GM19238 (cell line): ENCODE data around the gene TBCA.

Source experiments
- DNase-seq: peaks from one replicate; pipeline ENCODE4 v3.0.0; 2011; ENCODE audit warnings: low spot score; ENCODE audit not compliant: insufficient read length

The TBCA gene

GRCh38 chr5:77643654-77644370 is 132.3 kb downstream of the TBCA start:
- DNase-seq: no peak

- no peak for DNase-seq
These were observed 133.1 kb downstream of the TBCA start for GRCh38 chr5:77642738-77643653.

GRCh38 chr5:77641963-77642737 is 134.0 kb downstream of the TBCA start:
- DNase-seq: no peak

GRCh38 chr5:77641397-77641943 is 134.7 kb downstream of the TBCA start:
- DNase-seq: no peak
